ENCODE data around the gene PTPRH. TPM values are rescaled to one million over a fixed set of nuclear protein-coding genes. Genes with fewer than 3 reads are reported as not detected.

Gene PTPRH
- total RNA-seq, 1 donor from 2014 or later, result 1.2 TPM

DNA sequence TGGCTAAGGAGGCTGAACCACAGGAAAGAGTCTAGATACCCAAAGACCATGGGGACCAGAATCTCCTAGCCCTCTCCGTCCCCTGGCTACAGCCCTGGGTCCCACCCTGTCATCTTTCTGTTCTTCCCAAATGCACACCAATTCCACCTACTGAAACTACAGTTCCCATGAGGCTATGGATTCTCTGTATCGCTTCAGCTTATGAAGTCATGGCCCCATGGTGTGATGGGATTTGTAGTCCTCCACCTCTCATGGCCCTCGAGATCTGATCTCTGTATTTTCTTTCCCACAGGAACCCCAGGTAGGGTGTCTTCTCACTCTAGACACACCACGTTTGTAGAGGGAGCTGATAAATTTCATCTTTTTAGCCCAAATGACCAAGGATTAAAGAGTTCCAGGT lies 11.8 kb downstream of the PTPRH start:
- no peaks in the 10 kb centered on the region for H3K9me3 Mint-ChIP-seq
- TF ChIP-seq, protein P1, sequence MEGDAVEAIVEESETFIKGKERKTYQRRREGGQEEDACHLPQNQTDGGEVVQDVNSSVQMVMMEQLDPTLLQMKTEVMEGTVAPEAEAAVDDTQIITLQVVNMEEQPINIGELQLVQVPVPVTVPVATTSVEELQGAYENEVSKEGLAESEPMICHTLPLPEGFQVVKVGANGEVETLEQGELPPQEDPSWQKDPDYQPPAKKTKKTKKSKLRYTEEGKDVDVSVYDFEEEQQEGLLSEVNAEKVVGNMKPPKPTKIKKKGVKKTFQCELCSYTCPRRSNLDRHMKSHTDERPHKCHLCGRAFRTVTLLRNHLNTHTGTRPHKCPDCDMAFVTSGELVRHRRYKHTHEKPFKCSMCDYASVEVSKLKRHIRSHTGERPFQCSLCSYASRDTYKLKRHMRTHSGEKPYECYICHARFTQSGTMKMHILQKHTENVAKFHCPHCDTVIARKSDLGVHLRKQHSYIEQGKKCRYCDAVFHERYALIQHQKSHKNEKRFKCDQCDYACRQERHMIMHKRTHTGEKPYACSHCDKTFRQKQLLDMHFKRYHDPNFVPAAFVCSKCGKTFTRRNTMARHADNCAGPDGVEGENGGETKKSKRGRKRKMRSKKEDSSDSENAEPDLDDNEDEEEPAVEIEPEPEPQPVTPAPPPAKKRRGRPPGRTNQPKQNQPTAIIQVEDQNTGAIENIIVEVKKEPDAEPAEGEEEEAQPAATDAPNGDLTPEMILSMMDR (conservative IDR thresholded peaks at IDR 0.05), result no peak
- H3K27me3 Mint-ChIP-seq (ENCODE audit: low read depth), result peaks cover 31% of the 10 kb centered on the region
- no peak overlapping the region for H3K27ac Mint-ChIP-seq (ENCODE audit: unreplicated experiment)
- DNase-seq (ENCODE audit: low read depth, low spot score), result no peak
- H3K4me1 Mint-ChIP-seq, result no peaks in the 10 kb centered on the region
- H3K36me3 Mint-ChIP-seq (ENCODE audit: low read depth), result no peaks in the 10 kb centered on the region
- H3K4me3 Mint-ChIP-seq, result no peak overlapping the region

DNA sequence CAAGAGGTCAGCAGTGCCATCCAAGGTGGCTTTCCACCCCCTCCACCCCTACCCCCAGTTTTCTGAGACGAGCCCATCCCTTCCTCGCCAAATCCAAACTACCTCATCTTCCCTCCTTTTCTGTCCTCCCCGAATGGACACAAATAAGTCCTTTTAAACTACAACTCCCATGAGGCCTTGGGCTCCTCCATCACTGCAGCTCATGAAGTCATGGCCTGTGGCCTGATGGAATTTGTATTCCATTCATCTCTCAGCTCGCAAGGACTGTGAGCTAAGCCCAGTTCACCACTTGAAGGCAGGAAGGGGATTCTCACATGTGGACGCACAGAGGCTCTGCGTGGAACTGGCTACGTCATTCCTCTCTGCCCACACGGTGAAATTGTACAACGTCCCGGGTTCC lies 12.5 kb downstream of the PTPRH start:
- no peaks in the 10 kb centered on the region for H3K4me1 Mint-ChIP-seq
- TF ChIP-seq, protein P1 (conservative IDR thresholded peaks at IDR 0.05), result no peak
- no peak for DNase-seq (ENCODE audit: low read depth, low spot score)
- no peak overlapping the region for H3K4me3 Mint-ChIP-seq
- H3K9me3 Mint-ChIP-seq, result no peaks in the 10 kb centered on the region
- H3K27me3 Mint-ChIP-seq (ENCODE audit: low read depth), result peaks cover 33% of the 10 kb centered on the region
- no peak overlapping the region for H3K27ac Mint-ChIP-seq (ENCODE audit: unreplicated experiment)
- H3K36me3 Mint-ChIP-seq (ENCODE audit: low read depth), result no peaks in the 10 kb centered on the region

DNA sequence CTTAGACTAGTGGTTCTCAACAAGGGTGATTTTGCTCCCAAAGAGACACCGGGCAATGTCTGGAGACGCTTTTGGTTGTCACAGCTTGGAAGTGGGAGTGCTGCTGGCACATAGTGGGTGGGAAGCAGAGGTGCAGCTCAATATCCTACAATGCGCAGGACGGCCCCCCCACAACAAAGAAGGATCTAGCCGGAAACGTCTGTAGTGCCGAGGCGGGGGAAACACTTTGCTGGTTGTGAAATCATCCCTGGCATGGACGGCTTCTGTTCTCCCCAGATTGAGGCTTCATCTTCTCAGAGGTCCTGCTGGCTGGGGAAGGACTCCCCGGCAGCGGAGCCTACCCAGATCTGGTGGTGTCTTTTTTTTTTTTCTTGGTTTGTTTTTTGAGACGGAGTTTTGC lies 15.8 kb downstream of the PTPRH start:
- TF ChIP-seq, protein P1 (conservative IDR thresholded peaks at IDR 0.05), result no peak
- Mint-ChIP-seq H3K4me1 (no peaks in the 10 kb centered on the region), H3K9me3 (no peaks in the 10 kb centered on the region), H3K36me3 (ENCODE audit: low read depth) (no peaks in the 10 kb centered on the region), H3K27me3 (ENCODE audit: low read depth) (peaks cover 33% of the 10 kb centered on the region), H3K4me3 (no peak overlapping the region), H3K27ac (ENCODE audit: unreplicated experiment) (no peak overlapping the region)
- no peak for DNase-seq (ENCODE audit: low read depth, low spot score)

DNA sequence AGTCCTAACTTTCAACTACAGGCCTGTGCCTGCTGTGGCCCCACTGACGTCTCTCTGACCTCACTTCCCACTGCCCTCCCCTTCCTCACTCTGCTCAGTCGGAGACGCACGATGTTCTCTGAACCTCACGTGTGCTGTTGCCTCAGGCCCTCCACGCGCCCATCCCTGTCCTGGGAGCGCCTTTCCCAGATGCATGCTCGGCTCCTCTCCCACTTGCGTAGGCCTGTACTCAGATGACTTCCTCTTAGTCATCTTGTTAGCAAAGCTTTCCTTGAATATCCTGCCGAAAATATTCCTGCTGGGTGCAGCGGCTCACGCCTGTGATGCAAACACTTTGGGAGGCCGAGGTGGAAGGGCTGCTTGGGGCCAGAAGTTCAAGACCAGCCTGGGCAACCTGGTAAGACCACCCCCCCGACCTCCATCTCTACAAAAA lies 19.9 kb downstream of the PTPRH start:
- H3K27ac Mint-ChIP-seq (ENCODE audit: unreplicated experiment), result no peak overlapping the region

DNA sequence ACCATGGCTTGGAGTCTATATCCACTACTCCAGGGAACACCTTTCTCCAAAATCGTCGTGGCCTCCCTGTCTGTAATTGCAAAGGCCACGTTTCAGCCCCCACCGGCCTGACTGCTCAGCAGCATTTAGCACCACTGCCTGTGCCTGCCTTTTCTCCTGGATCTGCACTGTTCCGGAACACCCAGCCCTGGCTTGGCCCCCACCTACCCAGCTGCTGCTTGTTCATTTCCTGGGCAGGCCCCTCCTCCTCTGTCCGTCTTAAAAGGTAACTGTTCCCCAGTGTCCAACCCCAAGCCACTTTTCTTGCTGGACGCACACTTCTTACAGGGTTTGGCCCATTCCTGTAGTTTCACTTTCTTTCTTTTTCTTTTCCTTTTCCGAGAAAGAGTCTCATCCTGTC lies 20.7 kb downstream of the PTPRH start:
- TF ChIP-seq, protein P1 (conservative IDR thresholded peaks at IDR 0.05), result no peak

More for the DNA sequence above, 19.9 kb downstream of the PTPRH start:
- no peak overlapping the region for H3K4me3 Mint-ChIP-seq
- no peaks in the 10 kb centered on the region for H3K36me3 Mint-ChIP-seq (ENCODE audit: low read depth)
- no peak for DNase-seq (ENCODE audit: low read depth, low spot score)
- H3K9me3 Mint-ChIP-seq, result no peaks in the 10 kb centered on the region
- H3K27me3 Mint-ChIP-seq (ENCODE audit: low read depth), result peaks cover 52% of the 10 kb centered on the region
- TF ChIP-seq, protein P1 (conservative IDR thresholded peaks at IDR 0.05), result no peak
- H3K4me1 Mint-ChIP-seq, result no peaks in the 10 kb centered on the region

DNA sequence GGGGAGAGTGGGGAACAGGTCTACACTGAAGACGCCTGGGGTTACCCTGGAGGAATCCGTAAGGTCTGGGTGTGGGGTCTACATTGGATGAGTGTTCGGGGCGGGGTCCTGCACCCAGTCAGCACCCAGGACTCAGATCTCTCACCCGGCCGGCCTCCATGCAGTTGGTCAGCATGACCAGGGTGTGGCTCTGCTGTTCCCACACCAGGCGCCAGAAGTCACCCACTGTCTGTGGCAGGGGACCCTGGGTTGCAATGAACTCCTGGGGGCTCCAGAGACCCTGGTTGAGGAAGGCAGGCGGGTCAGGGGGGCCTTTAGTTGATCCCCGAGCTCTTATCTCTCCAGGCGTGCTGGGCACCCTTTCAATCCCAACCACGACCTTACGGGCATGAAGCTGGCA lies 23.2 kb downstream of the PTPRH start:
- Mint-ChIP-seq H3K36me3 (ENCODE audit: low read depth) (no peaks in the 10 kb centered on the region), H3K4me1 (no peaks in the 10 kb centered on the region), H3K9me3 (no peaks in the 10 kb centered on the region), H3K4me3 (no peak overlapping the region), H3K27me3 (ENCODE audit: low read depth) (peaks cover 58% of the 10 kb centered on the region), H3K27ac (ENCODE audit: unreplicated experiment) (no peak overlapping the region)
- TF ChIP-seq, protein P1 (conservative IDR thresholded peaks at IDR 0.05), result no peak
- no peak for DNase-seq (ENCODE audit: low read depth, low spot score)

More for the DNA sequence above, 20.7 kb downstream of the PTPRH start:
- no peaks in the 10 kb centered on the region for H3K9me3 Mint-ChIP-seq
- no peaks in the 10 kb centered on the region for H3K4me1 Mint-ChIP-seq
- no peak overlapping the region for H3K4me3 Mint-ChIP-seq
- H3K27me3 Mint-ChIP-seq (ENCODE audit: low read depth), result peaks cover 53% of the 10 kb centered on the region
- H3K36me3 Mint-ChIP-seq (ENCODE audit: low read depth), result no peaks in the 10 kb centered on the region
- DNase-seq (ENCODE audit: low read depth, low spot score), result no peak
- H3K27ac Mint-ChIP-seq (ENCODE audit: unreplicated experiment), result no peak overlapping the region
